GM12878 (cell line): Measurements from ENCODE around the gene ZNF467.

Source experiments
- KDM1A ChIP-seq: fragments of 200-600 bp; sonication (generic); IDR thresholded peaks from 2 replicates; pipeline ENCODE4 v1.6.1; 2016; ENCODE audit warnings: borderline replicate concordance
- MAX ChIP-seq: IDR thresholded peaks from 2 replicates; pipeline ENCODE4 v1.6.1; 2012; ENCODE audit warnings: low read depth, low read length, improper control_type of control experiment
- POLR2A ChIP-seq: IDR thresholded peaks from 2 replicates; pipeline ENCODE4 v1.6.1; 2011; ENCODE audit warnings: low read depth, mild to moderate bottlenecking, low read length
- RFX5 ChIP-seq: IDR thresholded peaks from 2 replicates; pipeline ENCODE4 v1.6.1; 2011; ENCODE audit warnings: low read depth, low read length, improper control_type of control experiment
- TF ChIP-seq, protein P1 (sequence below): fragments of 450-650 bp; formaldehyde crosslinking; IDR thresholded peaks from 2 replicates; pipeline ENCODE4 v1.5.0; 2022; ENCODE audit warnings: mild to moderate bottlenecking, missing genetic modification characterization
- TF ChIP-seq, protein P2 (sequence below): IDR thresholded peaks from 2 replicates; pipeline ENCODE4 v1.6.1; 2011; ENCODE audit warnings: borderline replicate concordance, low read depth, mild to moderate bottlenecking, moderate library complexity, mixed read lengths, low read length; ENCODE audit not compliant: insufficient read depth; ENCODE audit errors: extremely low read length

DNA sequence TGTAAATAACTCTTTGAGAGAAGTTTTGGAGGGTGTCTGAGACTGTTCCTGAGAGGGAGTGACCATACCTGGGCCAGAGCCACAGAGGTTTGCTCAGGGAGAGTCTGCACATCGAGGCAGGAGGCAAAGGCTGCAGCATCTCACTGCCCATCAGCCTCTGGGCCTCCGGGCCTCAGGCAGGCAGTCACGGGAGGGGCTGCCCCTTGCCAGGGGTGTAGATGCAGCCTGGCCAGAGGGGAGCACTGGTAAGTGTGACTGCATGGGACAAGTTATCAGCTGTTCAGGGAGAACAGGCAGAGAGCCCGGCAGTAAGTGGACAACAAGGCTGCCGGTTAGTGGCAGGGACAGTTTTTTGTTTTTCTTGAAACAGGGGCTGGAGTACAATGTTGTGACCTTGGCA, 55.9 kb downstream of the ZNF467 start:
- no peak for TF ChIP-seq MAX
- TF ChIP-seq POLR2A: no peak
- TF ChIP-seq KDM1A: no peak
- TF ChIP-seq, protein P1, sequence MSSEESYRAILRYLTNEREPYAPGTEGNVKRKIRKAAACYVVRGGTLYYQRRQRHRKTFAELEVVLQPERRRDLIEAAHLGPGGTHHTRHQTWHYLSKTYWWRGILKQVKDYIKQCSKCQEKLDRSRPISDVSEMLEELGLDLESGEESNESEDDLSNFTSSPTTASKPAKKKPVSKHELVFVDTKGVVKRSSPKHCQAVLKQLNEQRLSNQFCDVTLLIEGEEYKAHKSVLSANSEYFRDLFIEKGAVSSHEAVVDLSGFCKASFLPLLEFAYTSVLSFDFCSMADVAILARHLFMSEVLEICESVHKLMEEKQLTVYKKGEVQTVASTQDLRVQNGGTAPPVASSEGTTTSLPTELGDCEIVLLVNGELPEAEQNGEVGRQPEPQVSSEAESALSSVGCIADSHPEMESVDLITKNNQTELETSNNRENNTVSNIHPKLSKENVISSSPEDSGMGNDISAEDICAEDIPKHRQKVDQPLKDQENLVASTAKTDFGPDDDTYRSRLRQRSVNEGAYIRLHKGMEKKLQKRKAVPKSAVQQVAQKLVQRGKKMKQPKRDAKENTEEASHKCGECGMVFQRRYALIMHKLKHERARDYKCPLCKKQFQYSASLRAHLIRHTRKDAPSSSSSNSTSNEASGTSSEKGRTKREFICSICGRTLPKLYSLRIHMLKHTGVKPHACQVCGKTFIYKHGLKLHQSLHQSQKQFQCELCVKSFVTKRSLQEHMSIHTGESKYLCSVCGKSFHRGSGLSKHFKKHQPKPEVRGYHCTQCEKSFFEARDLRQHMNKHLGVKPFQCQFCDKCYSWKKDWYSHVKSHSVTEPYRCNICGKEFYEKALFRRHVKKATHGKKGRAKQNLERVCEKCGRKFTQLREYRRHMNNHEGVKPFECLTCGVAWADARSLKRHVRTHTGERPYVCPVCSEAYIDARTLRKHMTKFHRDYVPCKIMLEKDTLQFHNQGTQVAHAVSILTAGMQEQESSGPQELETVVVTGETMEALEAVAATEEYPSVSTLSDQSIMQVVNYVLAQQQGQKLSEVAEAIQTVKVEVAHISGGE (CRISPR knock-in tag): no peak
- TF ChIP-seq RFX5: no peak
- TF ChIP-seq, protein P2, sequence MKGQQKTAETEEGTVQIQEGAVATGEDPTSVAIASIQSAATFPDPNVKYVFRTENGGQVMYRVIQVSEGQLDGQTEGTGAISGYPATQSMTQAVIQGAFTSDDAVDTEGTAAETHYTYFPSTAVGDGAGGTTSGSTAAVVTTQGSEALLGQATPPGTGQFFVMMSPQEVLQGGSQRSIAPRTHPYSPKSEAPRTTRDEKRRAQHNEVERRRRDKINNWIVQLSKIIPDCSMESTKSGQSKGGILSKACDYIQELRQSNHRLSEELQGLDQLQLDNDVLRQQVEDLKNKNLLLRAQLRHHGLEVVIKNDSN: no peak
